GM12865 (cell line): Measurements from ENCODE around the gene ZBTB46.

Experiments used
- DNase-seq: peaks from one replicate; pipeline ENCODE4 v3.0.0; 2010; ENCODE audit warnings: low read depth
- H3K4me3 ChIP-seq: 2 replicates; pipeline ENCODE4 v1.5.1; 2011; ENCODE audit warnings: mild to moderate bottlenecking, low read depth, low read length, control low read depth
- TF ChIP-seq, protein P1 (sequence below): IDR thresholded peaks from 2 replicates; pipeline ENCODE4 v1.5.1; 2011; ENCODE audit warnings: low read length, control low read depth, low read depth, inconsistent platforms; ENCODE audit not compliant: insufficient read depth; ENCODE audit errors: missing control alignments

The ZBTB46 gene

DNA sequence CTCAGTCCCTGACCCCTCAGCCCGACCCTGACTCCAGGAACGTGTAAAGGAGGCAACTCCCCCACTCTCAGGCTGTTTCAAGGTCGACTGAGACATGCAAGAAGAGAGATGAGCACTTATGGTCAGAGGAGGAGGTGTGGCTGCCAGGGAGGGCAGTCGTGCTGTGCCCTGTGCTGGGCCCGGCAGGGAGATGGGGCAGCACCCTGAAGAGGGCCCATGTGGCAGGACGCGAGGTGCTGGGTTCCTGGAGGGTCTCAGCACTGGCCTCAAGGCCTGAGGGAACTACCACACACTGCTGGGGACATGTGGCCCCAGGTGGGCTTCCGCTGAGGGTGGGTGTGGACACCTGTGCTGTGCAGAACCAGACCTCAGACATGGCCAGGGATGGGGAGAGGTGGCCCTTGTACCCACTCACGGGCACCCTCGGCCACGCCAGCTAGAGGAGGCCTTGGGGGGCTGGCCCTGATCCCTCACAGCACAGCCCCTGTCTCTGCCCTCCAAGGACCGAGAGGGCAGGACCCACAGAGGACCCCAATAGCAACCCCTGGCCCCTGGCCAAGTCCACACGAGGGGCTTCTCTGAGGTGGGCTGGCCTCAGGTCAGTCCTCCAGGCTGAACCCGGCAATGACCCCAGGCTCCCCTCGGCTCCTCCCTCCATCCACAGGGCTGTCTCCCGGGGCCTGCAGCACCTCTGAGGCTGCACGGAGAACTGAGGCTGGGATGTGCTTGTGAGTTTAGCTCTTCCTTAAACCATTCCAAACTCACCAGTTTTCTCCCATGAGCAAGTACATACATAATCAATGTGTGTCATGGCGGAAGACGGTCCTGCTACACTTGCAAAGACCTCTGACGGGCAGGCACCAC, 82.8 kb downstream of the ZBTB46 start:
- H3K4me3 ChIP-seq, result no peak overlapping the region
- no peak for DNase-seq
- TF ChIP-seq, protein P1, sequence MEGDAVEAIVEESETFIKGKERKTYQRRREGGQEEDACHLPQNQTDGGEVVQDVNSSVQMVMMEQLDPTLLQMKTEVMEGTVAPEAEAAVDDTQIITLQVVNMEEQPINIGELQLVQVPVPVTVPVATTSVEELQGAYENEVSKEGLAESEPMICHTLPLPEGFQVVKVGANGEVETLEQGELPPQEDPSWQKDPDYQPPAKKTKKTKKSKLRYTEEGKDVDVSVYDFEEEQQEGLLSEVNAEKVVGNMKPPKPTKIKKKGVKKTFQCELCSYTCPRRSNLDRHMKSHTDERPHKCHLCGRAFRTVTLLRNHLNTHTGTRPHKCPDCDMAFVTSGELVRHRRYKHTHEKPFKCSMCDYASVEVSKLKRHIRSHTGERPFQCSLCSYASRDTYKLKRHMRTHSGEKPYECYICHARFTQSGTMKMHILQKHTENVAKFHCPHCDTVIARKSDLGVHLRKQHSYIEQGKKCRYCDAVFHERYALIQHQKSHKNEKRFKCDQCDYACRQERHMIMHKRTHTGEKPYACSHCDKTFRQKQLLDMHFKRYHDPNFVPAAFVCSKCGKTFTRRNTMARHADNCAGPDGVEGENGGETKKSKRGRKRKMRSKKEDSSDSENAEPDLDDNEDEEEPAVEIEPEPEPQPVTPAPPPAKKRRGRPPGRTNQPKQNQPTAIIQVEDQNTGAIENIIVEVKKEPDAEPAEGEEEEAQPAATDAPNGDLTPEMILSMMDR, result no peak

DNA sequence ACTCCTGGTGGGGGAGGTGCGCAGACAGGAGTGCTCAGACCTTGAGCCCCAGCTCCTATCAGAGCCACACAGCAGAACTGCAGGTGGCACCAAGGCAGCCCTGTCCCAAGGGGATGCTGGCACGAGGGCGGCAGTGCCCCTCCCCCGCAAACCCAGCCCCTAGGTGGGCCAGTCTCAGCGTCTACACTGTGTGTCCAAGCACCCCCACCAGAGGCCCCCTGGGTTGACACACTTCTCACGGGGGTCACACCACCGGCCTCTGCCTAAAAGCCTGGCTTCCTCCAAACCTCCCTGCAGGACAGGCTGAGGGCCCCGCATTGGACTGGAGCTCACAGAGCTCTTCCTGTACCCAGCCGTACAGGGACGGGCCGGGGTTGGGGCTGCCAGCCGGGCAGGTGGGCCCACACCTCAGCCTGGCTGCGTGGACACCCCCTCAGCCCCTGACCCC, 83.4 kb downstream of the ZBTB46 start:
- TF ChIP-seq, protein P1, result no peak
- no peak for DNase-seq
- no peak overlapping the region for H3K4me3 ChIP-seq

DNA sequence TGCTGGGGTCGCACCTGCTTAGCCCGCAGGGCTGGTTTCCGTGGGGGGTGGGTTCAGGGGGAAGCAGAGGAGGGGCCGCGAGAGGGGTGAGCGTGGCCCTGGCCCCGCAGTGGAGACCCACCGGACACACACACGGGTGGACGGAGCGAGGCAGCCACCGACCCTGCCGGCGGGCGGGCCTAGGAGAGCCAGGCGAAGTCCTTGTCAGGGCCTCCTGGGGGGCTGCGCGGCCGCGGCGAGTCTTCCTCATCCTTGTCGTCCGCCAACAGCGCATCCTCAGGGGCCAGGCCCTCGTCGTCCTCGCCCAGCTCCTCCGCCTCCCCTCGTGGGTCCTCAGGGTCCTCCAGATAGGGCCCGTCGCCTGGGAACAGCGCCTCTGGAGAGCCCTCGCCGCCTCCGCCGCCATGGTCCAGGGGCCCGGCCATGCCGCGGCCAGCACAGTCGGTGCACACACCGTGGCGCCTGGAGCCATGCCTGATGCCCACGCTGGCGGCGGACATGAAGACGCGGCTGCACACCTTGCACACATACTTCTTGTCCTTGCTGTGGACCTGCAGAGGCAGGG, 84.2 kb downstream of the ZBTB46 start:
- no peak for DNase-seq
- H3K4me3 ChIP-seq, result no peak overlapping the region
- TF ChIP-seq, protein P1, result no peak

DNA sequence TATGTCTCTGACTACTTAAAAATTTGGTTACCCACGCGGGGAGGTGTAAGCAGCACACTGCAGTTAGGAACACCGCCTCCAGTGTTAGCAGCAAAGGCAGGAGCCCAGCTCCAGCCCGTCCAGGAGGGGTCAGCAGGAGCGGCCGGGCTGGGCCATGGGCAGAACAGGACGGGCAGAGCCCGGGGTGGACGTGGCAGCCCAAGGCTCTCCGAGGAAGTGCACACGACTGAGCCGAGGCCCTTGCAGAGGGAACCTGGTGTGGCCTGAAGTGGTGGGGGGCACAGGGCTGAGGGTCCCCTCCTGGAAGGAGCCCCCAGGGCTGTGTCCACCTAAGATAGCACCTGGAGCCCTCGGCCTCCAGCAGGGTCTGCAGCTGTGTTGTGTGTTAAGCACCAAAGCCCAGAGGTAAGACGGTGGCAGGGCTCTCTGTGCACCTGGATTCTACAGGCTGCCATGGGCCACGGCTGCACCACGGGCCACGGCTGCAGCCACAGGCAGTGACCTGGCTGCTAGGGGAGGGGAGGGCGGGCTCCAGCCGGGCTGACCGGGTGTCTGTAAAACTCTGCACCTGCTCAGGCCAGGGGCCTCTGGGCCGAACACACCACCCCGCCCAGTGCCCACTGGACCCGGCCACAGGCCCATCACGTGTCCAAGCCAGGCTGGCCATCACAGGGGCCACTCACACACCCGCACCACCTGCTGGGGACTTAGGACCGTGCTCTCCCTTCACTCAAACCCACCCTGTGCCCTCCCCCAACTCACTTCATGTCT, 84.9 kb downstream of the ZBTB46 start:
- TF ChIP-seq, protein P1, result no peak
- no peak for DNase-seq
- no peak overlapping the region for H3K4me3 ChIP-seq

DNA sequence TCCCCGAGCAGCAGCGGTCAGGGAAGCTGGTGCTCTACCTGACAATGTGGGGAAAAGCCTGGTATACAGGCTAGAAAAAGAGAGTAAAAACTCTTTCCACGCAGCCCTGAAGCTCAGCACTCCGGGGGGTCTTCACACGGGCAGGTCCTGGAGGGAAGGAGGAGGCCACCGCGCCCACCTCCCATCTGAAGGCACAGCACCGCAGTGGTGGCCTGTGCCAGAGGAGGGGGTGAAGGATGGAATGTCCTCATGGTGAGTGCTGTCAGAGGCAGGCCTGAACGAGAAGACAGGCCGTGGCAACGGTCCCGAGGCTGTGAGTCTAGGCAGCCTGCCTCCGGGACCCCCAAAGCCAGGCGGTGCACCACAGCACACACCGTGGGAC, 85.6 kb downstream of the ZBTB46 start:
- TF ChIP-seq, protein P1, result no peak
- H3K4me3 ChIP-seq, result no peak overlapping the region
- DNase-seq, result no peak

DNA sequence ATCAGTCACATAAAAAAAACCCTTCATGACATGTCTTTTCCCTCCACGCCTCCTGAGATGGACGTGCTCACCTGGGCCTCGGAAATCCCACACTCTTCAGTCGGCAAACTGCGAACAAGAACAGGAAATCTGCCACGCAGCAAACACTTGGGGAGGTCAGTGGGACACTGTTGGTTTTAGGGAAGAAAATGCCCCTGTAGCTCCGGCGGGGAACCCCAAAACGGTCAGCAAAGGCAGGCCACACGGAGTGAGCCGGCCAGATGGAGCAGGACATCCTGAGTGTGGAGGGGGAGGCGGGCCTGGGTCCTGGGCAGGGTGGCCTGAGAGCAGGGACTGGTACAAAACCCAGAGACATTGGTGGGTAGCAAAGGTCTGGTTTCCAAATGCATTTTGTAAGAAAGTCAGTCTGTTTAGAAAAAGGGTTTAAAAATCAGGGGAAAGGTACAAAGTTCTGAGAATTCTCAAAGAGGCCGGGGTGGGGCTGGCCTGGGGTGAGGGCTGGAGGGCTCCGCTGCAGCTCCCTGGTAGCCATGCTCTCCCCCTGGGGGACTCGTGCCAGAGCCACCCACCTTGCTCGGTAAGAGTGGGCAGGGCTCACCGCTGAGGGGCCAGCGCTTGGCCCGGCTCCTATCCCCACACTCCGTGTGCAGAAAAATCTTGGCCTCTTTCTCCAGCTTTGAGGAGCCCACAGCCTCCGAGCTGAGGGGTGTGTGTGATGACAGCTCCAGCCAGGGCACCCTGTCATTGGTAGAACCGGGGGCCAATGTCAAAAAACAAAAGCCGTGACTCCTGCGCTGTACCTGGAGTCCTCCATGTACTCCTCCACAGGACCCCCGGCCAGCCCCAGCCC, 86.3 kb downstream of the ZBTB46 start:
- no peak for DNase-seq
- H3K4me3 ChIP-seq, result no peak overlapping the region
- TF ChIP-seq, protein P1, result no peak
